Activated CD8-positive, alpha-beta memory T cell treated with anti-CD3 and anti-CD28 coated beads, Interleukin-2, amount 50 U/mL, for 24 hours (primary cell): ENCODE measurements around the gene MAP4K3.
"Not testable (repeated sequence)": the region's sequence is repeated elsewhere in the genome, so short reads cannot be mapped to it uniquely, and the experiment has no call there.

Experiments
- DNase-seq: peaks from one replicate; pipeline ENCODE4 v3.0.0-alpha.2; 2020; ENCODE audit errors: extremely low read depth

The MAP4K3 gene

GRCh38 chr2:39244241-39244862 is 192.7 kb downstream of the MAP4K3 start:
- not testable (repeated sequence) for DNase-seq

GRCh38 chr2:39243469-39244123 is 193.5 kb downstream of the MAP4K3 start, which contains the start of gene CDKL4:
TSS of gene CDKL4 (minus strand) at chr2:39243970.
- no peak for DNase-seq

- no peak for DNase-seq
Observed at GRCh38 chr2:39241588-39241987, 195.5 kb downstream of the MAP4K3 start.

- no peak for DNase-seq
Observed at GRCh38 chr2:39240758-39241157, 196.3 kb downstream of the MAP4K3 start.

- no peak for DNase-seq
Observed at GRCh38 chr2:39234754-39235153, 202.3 kb downstream of the MAP4K3 start.

GRCh38 chr2:39232141-39232540 is 204.9 kb downstream of the MAP4K3 start:
- DNase-seq, result no peak

GRCh38 chr2:39228413-39229209 is 208.5 kb downstream of the MAP4K3 start:
- DNase-seq, result no peak

GRCh38 chr2:39227628-39228412 is 209.3 kb downstream of the MAP4K3 start:
- peak; percentile 62 for DNase-seq

GRCh38 chr2:39225567-39225966 is 211.5 kb downstream of the MAP4K3 start:
- no peak for DNase-seq

- no peak for DNase-seq
Observed at GRCh38 chr2:39223909-39224308, 213.2 kb downstream of the MAP4K3 start.

GRCh38 chr2:39221459-39221858 is 215.6 kb downstream of the MAP4K3 start:
- no peak for DNase-seq

- no peak for DNase-seq
Observed at GRCh38 chr2:39220136-39220535, 216.9 kb downstream of the MAP4K3 start.

- no peak for DNase-seq
Observed at GRCh38 chr2:39218391-39218790, 218.7 kb downstream of the MAP4K3 start.

- no peak for DNase-seq
Observed at GRCh38 chr2:39217192-39217550, 219.9 kb downstream of the MAP4K3 start.

- DNase-seq, result peak; percentile 28
Observed at GRCh38 chr2:39216346-39217191, 220.5 kb downstream of the MAP4K3 start.

GRCh38 chr2:39215545-39215944 is 221.5 kb downstream of the MAP4K3 start:
- DNase-seq, result no peak

GRCh38 chr2:39213015-39213414 is 224.1 kb downstream of the MAP4K3 start:
- no peak for DNase-seq

GRCh38 chr2:39210846-39211245 is 226.2 kb downstream of the MAP4K3 start:
- no peak for DNase-seq

- no peak for DNase-seq
Observed at GRCh38 chr2:39203382-39203781, 233.7 kb downstream of the MAP4K3 start.

GRCh38 chr2:39202639-39203369 is 234.3 kb downstream of the MAP4K3 start:
- no peak for DNase-seq
